ENCODE results near the gene INPP4A.

The INPP4A gene

GRCh38 chr2:98608962-98609604, 164.4 kb downstream of the INPP4A start:
- DNase-seq = no peak
- peaks cover 31% of the 10 kb centered on the region for H3K4me1 ChIP-seq (ENCODE audit: control insufficient read depth, insufficient read depth, low read length, poor library complexity, severe bottlenecking)

GRCh38 chr2:98614024-98614739, 169.5 kb downstream of the INPP4A start:
- no peaks in the 10 kb centered on the region for H3K9me3 ChIP-seq (ENCODE audit: control insufficient read depth, low read length)
- H3K4me1 ChIP-seq (ENCODE audit: control insufficient read depth, insufficient read depth, low read length, poor library complexity, severe bottlenecking) = peaks cover 13% of the 10 kb centered on the region
- no peak overlapping the region for H3K27ac ChIP-seq (ENCODE audit: insufficient read depth, low read length, poor library complexity, severe bottlenecking)
- no peak overlapping the region for H3K4me3 ChIP-seq (ENCODE audit: insufficient read depth, low read depth, low read length, poor library complexity, severe bottlenecking)
- no peak for DNase-seq
- H3K36me3 ChIP-seq (ENCODE audit: control insufficient read depth, insufficient read depth, low read length) = peaks cover 14% of the 10 kb centered on the region
- no peaks in the 10 kb centered on the region for H3K27me3 ChIP-seq (replicated peaks; ENCODE audit: control insufficient read depth, insufficient read depth, low read length, poor library complexity, severe bottlenecking)

More at GRCh38 chr2:98608962-98609604, 164.4 kb downstream of the INPP4A start:
- Histone ChIP-seq H3K36me3 (ENCODE audit: control insufficient read depth, insufficient read depth, low read length) (peaks cover 12% of the 10 kb centered on the region), H3K27ac (ENCODE audit: insufficient read depth, low read length, poor library complexity, severe bottlenecking) (peak overlapping the region; percentile 92), H3K9me3 (ENCODE audit: control insufficient read depth, low read length) (no peaks in the 10 kb centered on the region), H3K27me3 (replicated peaks; ENCODE audit: control insufficient read depth, insufficient read depth, low read length, poor library complexity, severe bottlenecking) (no peaks in the 10 kb centered on the region), H3K4me3 (ENCODE audit: insufficient read depth, low read depth, low read length, poor library complexity, severe bottlenecking) (peak overlapping the region; percentile 99)

GRCh38 chr2:98615481-98615880, 170.8 kb downstream of the INPP4A start:
- peaks cover 2% of the 10 kb centered on the region for H3K4me1 ChIP-seq (ENCODE audit: control insufficient read depth, insufficient read depth, low read length, poor library complexity, severe bottlenecking)
- no peaks in the 10 kb centered on the region for H3K27me3 ChIP-seq (replicated peaks; ENCODE audit: control insufficient read depth, insufficient read depth, low read length, poor library complexity, severe bottlenecking)
- H3K9me3 ChIP-seq (ENCODE audit: control insufficient read depth, low read length) = no peaks in the 10 kb centered on the region
- H3K36me3 ChIP-seq (ENCODE audit: control insufficient read depth, insufficient read depth, low read length) = peaks cover 26% of the 10 kb centered on the region
- DNase-seq = no peak
- no peak overlapping the region for H3K4me3 ChIP-seq (ENCODE audit: insufficient read depth, low read depth, low read length, poor library complexity, severe bottlenecking)
- H3K27ac ChIP-seq (ENCODE audit: insufficient read depth, low read length, poor library complexity, severe bottlenecking) = no peak overlapping the region

- Histone ChIP-seq H3K9me3 (ENCODE audit: control insufficient read depth, low read length) (no peaks in the 10 kb centered on the region), H3K4me3 (ENCODE audit: insufficient read depth, low read depth, low read length, poor library complexity, severe bottlenecking) (no peak overlapping the region), H3K4me1 (ENCODE audit: control insufficient read depth, insufficient read depth, low read length, poor library complexity, severe bottlenecking) (no peaks in the 10 kb centered on the region), H3K27me3 (replicated peaks; ENCODE audit: control insufficient read depth, insufficient read depth, low read length, poor library complexity, severe bottlenecking) (no peaks in the 10 kb centered on the region), H3K36me3 (ENCODE audit: control insufficient read depth, insufficient read depth, low read length) (peaks cover 36% of the 10 kb centered on the region), H3K27ac (ENCODE audit: insufficient read depth, low read length, poor library complexity, severe bottlenecking) (no peak overlapping the region)
- no peak for DNase-seq
Observed at GRCh38 chr2:98617149-98617548, 172.5 kb downstream of the INPP4A start.

GRCh38 chr2:98623657-98624056, 179.0 kb downstream of the INPP4A start:
- Histone ChIP-seq H3K27ac (ENCODE audit: insufficient read depth, low read length, poor library complexity, severe bottlenecking) (no peak overlapping the region), H3K36me3 (ENCODE audit: control insufficient read depth, insufficient read depth, low read length) (peaks cover 61% of the 10 kb centered on the region), H3K27me3 (replicated peaks; ENCODE audit: control insufficient read depth, insufficient read depth, low read length, poor library complexity, severe bottlenecking) (no peaks in the 10 kb centered on the region), H3K4me1 (ENCODE audit: control insufficient read depth, insufficient read depth, low read length, poor library complexity, severe bottlenecking) (no peaks in the 10 kb centered on the region), H3K9me3 (ENCODE audit: control insufficient read depth, low read length) (no peaks in the 10 kb centered on the region), H3K4me3 (ENCODE audit: insufficient read depth, low read depth, low read length, poor library complexity, severe bottlenecking) (no peak overlapping the region)
- no peak for DNase-seq

- no peak overlapping the region for H3K27ac ChIP-seq (ENCODE audit: insufficient read depth, low read length, poor library complexity, severe bottlenecking)
Observed at GRCh38 chr2:98632351-98632750, 187.7 kb downstream of the INPP4A start.

GRCh38 chr2:98634406-98635092, 189.9 kb downstream of the INPP4A start:
- Histone ChIP-seq H3K27me3 (replicated peaks; ENCODE audit: control insufficient read depth, insufficient read depth, low read length, poor library complexity, severe bottlenecking) (no peaks in the 10 kb centered on the region), H3K27ac (ENCODE audit: insufficient read depth, low read length, poor library complexity, severe bottlenecking) (peak overlapping the region; percentile 40), H3K36me3 (ENCODE audit: control insufficient read depth, insufficient read depth, low read length) (peaks cover 77% of the 10 kb centered on the region), H3K9me3 (ENCODE audit: control insufficient read depth, low read length) (no peaks in the 10 kb centered on the region), H3K4me1 (ENCODE audit: control insufficient read depth, insufficient read depth, low read length, poor library complexity, severe bottlenecking) (peaks cover 25% of the 10 kb centered on the region), H3K4me3 (ENCODE audit: insufficient read depth, low read depth, low read length, poor library complexity, severe bottlenecking) (no peak overlapping the region)
- peak in 1 of 3 donors; percentile 23 for DNase-seq

More at GRCh38 chr2:98632351-98632750, 187.7 kb downstream of the INPP4A start:
- Histone ChIP-seq H3K27me3 (replicated peaks; ENCODE audit: control insufficient read depth, insufficient read depth, low read length, poor library complexity, severe bottlenecking) (no peaks in the 10 kb centered on the region), H3K4me1 (ENCODE audit: control insufficient read depth, insufficient read depth, low read length, poor library complexity, severe bottlenecking) (peaks cover 18% of the 10 kb centered on the region), H3K9me3 (ENCODE audit: control insufficient read depth, low read length) (no peaks in the 10 kb centered on the region), H3K4me3 (ENCODE audit: insufficient read depth, low read depth, low read length, poor library complexity, severe bottlenecking) (no peak overlapping the region), H3K36me3 (ENCODE audit: control insufficient read depth, insufficient read depth, low read length) (peaks cover 70% of the 10 kb centered on the region)
- DNase-seq = no peak

GRCh38 chr2:98637401-98638147, 192.9 kb downstream of the INPP4A start:
- H3K4me1 ChIP-seq (ENCODE audit: control insufficient read depth, insufficient read depth, low read length, poor library complexity, severe bottlenecking) = peaks cover 25% of the 10 kb centered on the region
- no peaks in the 10 kb centered on the region for H3K27me3 ChIP-seq (replicated peaks; ENCODE audit: control insufficient read depth, insufficient read depth, low read length, poor library complexity, severe bottlenecking)
- H3K4me3 ChIP-seq (ENCODE audit: insufficient read depth, low read depth, low read length, poor library complexity, severe bottlenecking) = no peak overlapping the region
- peak overlapping the region; percentile 70 for H3K27ac ChIP-seq (ENCODE audit: insufficient read depth, low read length, poor library complexity, severe bottlenecking)
- peaks cover 70% of the 10 kb centered on the region for H3K36me3 ChIP-seq (ENCODE audit: control insufficient read depth, insufficient read depth, low read length)
- DNase-seq = peak; percentile 40 to 56 (median 46)
- no peaks in the 10 kb centered on the region for H3K9me3 ChIP-seq (ENCODE audit: control insufficient read depth, low read length)

- Histone ChIP-seq H3K36me3 (ENCODE audit: control insufficient read depth, insufficient read depth, low read length) (peaks cover 70% of the 10 kb centered on the region), H3K4me3 (ENCODE audit: insufficient read depth, low read depth, low read length, poor library complexity, severe bottlenecking) (no peak overlapping the region), H3K9me3 (ENCODE audit: control insufficient read depth, low read length) (no peaks in the 10 kb centered on the region), H3K27me3 (replicated peaks; ENCODE audit: control insufficient read depth, insufficient read depth, low read length, poor library complexity, severe bottlenecking) (no peaks in the 10 kb centered on the region), H3K4me1 (ENCODE audit: control insufficient read depth, insufficient read depth, low read length, poor library complexity, severe bottlenecking) (no peaks in the 10 kb centered on the region), H3K27ac (ENCODE audit: insufficient read depth, low read length, poor library complexity, severe bottlenecking) (no peak overlapping the region)
- no peak for DNase-seq
Observed at GRCh38 chr2:98643496-98644100, 198.9 kb downstream of the INPP4A start.

Measured in effector memory CD4-positive, alpha-beta T cell (primary cell).